Measurements from ENCODE around the gene PP2D1. TPM values are rescaled to one million over a fixed set of nuclear protein-coding genes. Genes with fewer than 3 reads are reported as not detected.

The PP2D1 gene
- total RNA-seq, 1 experiment from 2014 or later, result not detected

GRCh38 chr3:20013396-20013795 lies 1.3 kb upstream of the PP2D1 start:
- POLR2A ChIA-PET, result no interaction called here
- no peak overlapping the region for H3K4me3 Mint-ChIP-seq

More at GRCh38 chr3:20013396-20013795, 1.3 kb upstream of the PP2D1 start:
- Mint-ChIP-seq H3K9me3 (no peaks in the 10 kb centered on the region), H3K36me3 (no peaks in the 10 kb centered on the region), H3K4me1 (no peaks in the 10 kb centered on the region), H3K27ac (no peak overlapping the region), H3K27me3 (ENCODE audit: low read depth) (no peaks in the 10 kb centered on the region)
- ATAC-seq (no peak), DNase-seq (ENCODE audit: low spot score) (no peak)
- CTCF ChIA-PET, result no interaction called here
- TF ChIP-seq ZNF263 (CRISPR knock-in tag; IDR thresholded peaks at IDR 0.05; ENCODE audit: low read depth), result no peak
- no peak for TF ChIP-seq MAX (CRISPR knock-in tag; IDR thresholded peaks at IDR 0.05)
- no peak for TF ChIP-seq ATF2 (CRISPR knock-in tag; IDR thresholded peaks at IDR 0.05; ENCODE audit: borderline replicate concordance, low read depth)
- TF ChIP-seq ZNF423 (CRISPR knock-in tag; IDR thresholded peaks at IDR 0.05), result no peak
- TF ChIP-seq USF1 (CRISPR knock-in tag; IDR thresholded peaks at IDR 0.05), result no peak
- TF ChIP-seq ZNF317 (CRISPR knock-in tag; IDR thresholded peaks at IDR 0.05; ENCODE audit: borderline replicate concordance, low read depth), result no peak
- no peak for TF ChIP-seq ESRRA (CRISPR knock-in tag; IDR thresholded peaks at IDR 0.05; ENCODE audit: borderline replicate concordance)
- TF ChIP-seq NFATC4 (CRISPR knock-in tag; IDR thresholded peaks at IDR 0.05), result no peak
- TF ChIP-seq ERG (CRISPR knock-in tag; IDR thresholded peaks at IDR 0.05), result no peak
- no peak for TF ChIP-seq MLX (CRISPR knock-in tag; IDR thresholded peaks at IDR 0.05)
- no peak for TF ChIP-seq ATF6 (CRISPR knock-in tag; IDR thresholded peaks at IDR 0.05)
- TF ChIP-seq EMX1 (CRISPR knock-in tag; IDR thresholded peaks at IDR 0.05), result no peak
- TF ChIP-seq ETV6 (CRISPR knock-in tag; IDR thresholded peaks at IDR 0.05), result no peak
- TF ChIP-seq NFYB (CRISPR knock-in tag; conservative IDR thresholded peaks at IDR 0.05; ENCODE audit: low read depth), result no peak
- no peak for TF ChIP-seq ZBTB21 (CRISPR knock-in tag; IDR thresholded peaks at IDR 0.05; ENCODE audit: borderline replicate concordance)
- TF ChIP-seq PREB (CRISPR knock-in tag; IDR thresholded peaks at IDR 0.05; ENCODE audit: borderline replicate concordance), result no peak

Measured in WTC11 (cell line).